ENCODE measurements around the gene GDF15.
A peak's percentile ranks its signal among the peaks of the same experiment; 100 is the strongest.

Gene GDF15

GRCh38 chr19:18396471-18397241 lies 10.7 kb downstream of the GDF15 start:
- Histone ChIP-seq H3K27me3 (ENCODE audit: control insufficient read depth, low read length) (peaks cover 8% of the 10 kb centered on the region; the same call in 1 of the 2 replicates), H3K4me3 (ENCODE audit: low read length) (peak overlapping the region; percentile 56)
- no peak for TF ChIP-seq EZH2phosphoT487 (IDR thresholded peaks at IDR 0.05; ENCODE audit: borderline replicate concordance, low read length)

GRCh38 chr19:18397242-18398202 lies 11.6 kb downstream of the GDF15 start, which contains the start of gene LRRC25:
TSS of gene LRRC25 (minus strand) at chr19:18397622. CDS start at chr19:18396963, 659 bp downstream.
- Histone ChIP-seq H3K4me3 (ENCODE audit: low read length) (peak within 1 kb of the TSS; percentile 56), H3K4me1 (ENCODE audit: control insufficient read depth, low read length) (peaks cover 56% of the 10 kb centered on the region), H3K9me3 (ENCODE audit: control insufficient read depth, insufficient read depth, low read length) (no peaks in the 10 kb centered on the region), H3K9me2 (replicated peaks; ENCODE audit: control insufficient read depth, low read length) (no peaks in the 10 kb centered on the region), H3F3A (ENCODE audit: control insufficient read depth, insufficient read depth) (peaks cover 15% of the 10 kb centered on the region), H4K20me1 (ENCODE audit: control insufficient read depth, insufficient read depth, low read depth, low read length) (no peaks in the 10 kb centered on the region), H3K4me2 (ENCODE audit: low read length) (peak within 1 kb of the TSS; percentile 83), H3K27ac (ENCODE audit: low read depth, low read length) (no peak within 1 kb of the TSS), H3K36me3 (ENCODE audit: control insufficient read depth, low read length) (no peaks in the 10 kb centered on the region), H3K79me2 (ENCODE audit: control insufficient read depth, low read length) (no peaks in the 10 kb centered on the region), H3K27me3 (ENCODE audit: control insufficient read depth, low read length) (peaks cover 8% of the 10 kb centered on the region; the same call in 1 of the 2 replicates)
- TF ChIP-seq EZH2phosphoT487 (IDR thresholded peaks at IDR 0.05; ENCODE audit: borderline replicate concordance, low read length), result no peak
- TF ChIP-seq, protein P1, sequence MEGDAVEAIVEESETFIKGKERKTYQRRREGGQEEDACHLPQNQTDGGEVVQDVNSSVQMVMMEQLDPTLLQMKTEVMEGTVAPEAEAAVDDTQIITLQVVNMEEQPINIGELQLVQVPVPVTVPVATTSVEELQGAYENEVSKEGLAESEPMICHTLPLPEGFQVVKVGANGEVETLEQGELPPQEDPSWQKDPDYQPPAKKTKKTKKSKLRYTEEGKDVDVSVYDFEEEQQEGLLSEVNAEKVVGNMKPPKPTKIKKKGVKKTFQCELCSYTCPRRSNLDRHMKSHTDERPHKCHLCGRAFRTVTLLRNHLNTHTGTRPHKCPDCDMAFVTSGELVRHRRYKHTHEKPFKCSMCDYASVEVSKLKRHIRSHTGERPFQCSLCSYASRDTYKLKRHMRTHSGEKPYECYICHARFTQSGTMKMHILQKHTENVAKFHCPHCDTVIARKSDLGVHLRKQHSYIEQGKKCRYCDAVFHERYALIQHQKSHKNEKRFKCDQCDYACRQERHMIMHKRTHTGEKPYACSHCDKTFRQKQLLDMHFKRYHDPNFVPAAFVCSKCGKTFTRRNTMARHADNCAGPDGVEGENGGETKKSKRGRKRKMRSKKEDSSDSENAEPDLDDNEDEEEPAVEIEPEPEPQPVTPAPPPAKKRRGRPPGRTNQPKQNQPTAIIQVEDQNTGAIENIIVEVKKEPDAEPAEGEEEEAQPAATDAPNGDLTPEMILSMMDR (IDR thresholded peaks at IDR 0.05; ENCODE audit: low read depth, low read length, poor library complexity, severe bottlenecking), result no peak

More at GRCh38 chr19:18396471-18397241, 10.7 kb downstream of the GDF15 start:
- no peaks in the 10 kb centered on the region for H4K20me1 ChIP-seq (ENCODE audit: control insufficient read depth, insufficient read depth, low read depth, low read length)
- H3F3A ChIP-seq (ENCODE audit: control insufficient read depth, insufficient read depth), result peaks cover 8% of the 10 kb centered on the region
- no peak overlapping the region for H3K27ac ChIP-seq (ENCODE audit: low read depth, low read length)
- no peaks in the 10 kb centered on the region for H3K79me2 ChIP-seq (ENCODE audit: control insufficient read depth, low read length)
- no peaks in the 10 kb centered on the region for H3K9me2 ChIP-seq (replicated peaks; ENCODE audit: control insufficient read depth, low read length)
- no peaks in the 10 kb centered on the region for H3K9me3 ChIP-seq (ENCODE audit: control insufficient read depth, insufficient read depth, low read length)
- peaks cover 55% of the 10 kb centered on the region for H3K4me1 ChIP-seq (ENCODE audit: control insufficient read depth, low read length)
- H3K36me3 ChIP-seq (ENCODE audit: control insufficient read depth, low read length), result no peaks in the 10 kb centered on the region
- H3K4me2 ChIP-seq (ENCODE audit: low read length), result peak overlapping the region; percentile 83

GRCh38 chr19:18399008-18399407 lies 13.1 kb downstream of the GDF15 start:
- H3K27ac ChIP-seq (ENCODE audit: low read depth, low read length), result no peak overlapping the region

More at GRCh38 chr19:18399008-18399407, 13.1 kb downstream of the GDF15 start:
- Histone ChIP-seq H3K79me2 (ENCODE audit: control insufficient read depth, low read length) (no peaks in the 10 kb centered on the region), H3K4me3 (ENCODE audit: low read length) (no peak overlapping the region), H4K20me1 (ENCODE audit: control insufficient read depth, insufficient read depth, low read depth, low read length) (no peaks in the 10 kb centered on the region), H3K27me3 (ENCODE audit: control insufficient read depth, low read length) (peaks cover 5% of the 10 kb centered on the region; the same call in 1 of the 2 replicates), H3F3A (ENCODE audit: control insufficient read depth, insufficient read depth) (peaks cover 16% of the 10 kb centered on the region), H3K4me1 (ENCODE audit: control insufficient read depth, low read length) (peaks cover 55% of the 10 kb centered on the region), H3K9me3 (ENCODE audit: control insufficient read depth, insufficient read depth, low read length) (no peaks in the 10 kb centered on the region), H3K9me2 (replicated peaks; ENCODE audit: control insufficient read depth, low read length) (no peaks in the 10 kb centered on the region), H3K36me3 (ENCODE audit: control insufficient read depth, low read length) (no peaks in the 10 kb centered on the region), H3K4me2 (ENCODE audit: low read length) (no peak overlapping the region)
- TF ChIP-seq, protein P1 (IDR thresholded peaks at IDR 0.05; ENCODE audit: low read depth, low read length, poor library complexity, severe bottlenecking), result no peak
- no peak for TF ChIP-seq EZH2phosphoT487 (IDR thresholded peaks at IDR 0.05; ENCODE audit: borderline replicate concordance, low read length)

All from DOHH2 (cell line).